ENCODE data around the gene SDHC.

SDHC gene

GRCh38 chr1:161382214-161383019 lies 68.2 kb downstream of the SDHC start (continued):
- TF ChIP-seq ZNF140 (tag by site-specific recombination; IDR thresholded peaks at IDR 0.05) (no peak), ZBTB48 (tag by site-specific recombination; IDR thresholded peaks at IDR 0.05) (0 out of 2 replicates have a peak, but pooled peaks have one; percentile 15), ZNF654 (tag by site-specific recombination; IDR thresholded peaks at IDR 0.05; ENCODE audit: low read depth) (peak; percentile 78), EGR2 (tag by site-specific recombination; IDR thresholded peaks at IDR 0.05; ENCODE audit: low read depth) (no peak), ZNF701 (tag by site-specific recombination; IDR thresholded peaks at IDR 0.05) (no peak)

DNA sequence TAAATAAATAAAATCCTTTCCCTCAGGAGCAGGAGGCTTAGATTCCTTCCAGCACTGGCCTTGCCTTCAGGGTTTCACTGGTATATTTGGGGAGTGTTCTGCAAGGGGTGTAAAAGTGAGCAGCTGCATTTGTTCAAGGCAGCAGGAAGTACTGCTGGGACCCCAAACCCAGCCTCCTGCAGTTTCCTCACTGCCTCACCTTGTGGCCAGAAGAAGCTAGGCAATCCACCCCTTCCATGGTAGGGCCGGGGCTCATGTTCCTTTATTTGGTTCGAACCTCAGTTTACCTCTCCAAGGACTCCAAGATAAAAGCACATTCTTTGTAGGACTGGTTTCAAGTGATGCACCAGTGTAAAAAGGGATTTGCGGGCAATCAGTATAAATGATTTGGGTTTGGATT lies 74.5 kb downstream of the SDHC start:
- H3K4me1 ChIP-seq (ENCODE audit: control insufficient read depth, insufficient read depth, low read length): no peaks in the 10 kb centered on the region; the same call in 1 of the 2 replicates
- TF ChIP-seq ZNF266 (tag by site-specific recombination; IDR thresholded peaks at IDR 0.05; ENCODE audit: low read depth) (no peak), ZNF530 (tag by site-specific recombination; IDR thresholded peaks at IDR 0.05; ENCODE audit: low read depth) (no peak), ZNF155 (tag by site-specific recombination; IDR thresholded peaks at IDR 0.05) (no peak), ZNF629 (tag by site-specific recombination; IDR thresholded peaks at IDR 0.05) (no peak), ZNF513 (tag by site-specific recombination; IDR thresholded peaks at IDR 0.05) (no peak), ZBTB8A (tag by site-specific recombination; IDR thresholded peaks at IDR 0.05) (no peak), OVOL3 (tag by site-specific recombination; IDR thresholded peaks at IDR 0.05) (no peak), ZNF621 (tag by site-specific recombination; IDR thresholded peaks at IDR 0.05) (no peak), ZBTB1 (tag by site-specific recombination; IDR thresholded peaks at IDR 0.05) (no peak), IKZF3 (tag by site-specific recombination; IDR thresholded peaks at IDR 0.05) (no peak), SALL2 (tag by site-specific recombination; IDR thresholded peaks at IDR 0.05; ENCODE audit: borderline replicate concordance) (no peak), ZNF24 (tag by site-specific recombination; IDR thresholded peaks at IDR 0.05) (no peak), ZNF529 (tag by site-specific recombination; IDR thresholded peaks at IDR 0.05; ENCODE audit: insufficient replicate concordance) (no peak), BCL6B (tag by site-specific recombination; IDR thresholded peaks at IDR 0.05) (no peak), ZBTB48 (tag by site-specific recombination; IDR thresholded peaks at IDR 0.05) (no peak)
- TF ChIP-seq, protein P1, sequence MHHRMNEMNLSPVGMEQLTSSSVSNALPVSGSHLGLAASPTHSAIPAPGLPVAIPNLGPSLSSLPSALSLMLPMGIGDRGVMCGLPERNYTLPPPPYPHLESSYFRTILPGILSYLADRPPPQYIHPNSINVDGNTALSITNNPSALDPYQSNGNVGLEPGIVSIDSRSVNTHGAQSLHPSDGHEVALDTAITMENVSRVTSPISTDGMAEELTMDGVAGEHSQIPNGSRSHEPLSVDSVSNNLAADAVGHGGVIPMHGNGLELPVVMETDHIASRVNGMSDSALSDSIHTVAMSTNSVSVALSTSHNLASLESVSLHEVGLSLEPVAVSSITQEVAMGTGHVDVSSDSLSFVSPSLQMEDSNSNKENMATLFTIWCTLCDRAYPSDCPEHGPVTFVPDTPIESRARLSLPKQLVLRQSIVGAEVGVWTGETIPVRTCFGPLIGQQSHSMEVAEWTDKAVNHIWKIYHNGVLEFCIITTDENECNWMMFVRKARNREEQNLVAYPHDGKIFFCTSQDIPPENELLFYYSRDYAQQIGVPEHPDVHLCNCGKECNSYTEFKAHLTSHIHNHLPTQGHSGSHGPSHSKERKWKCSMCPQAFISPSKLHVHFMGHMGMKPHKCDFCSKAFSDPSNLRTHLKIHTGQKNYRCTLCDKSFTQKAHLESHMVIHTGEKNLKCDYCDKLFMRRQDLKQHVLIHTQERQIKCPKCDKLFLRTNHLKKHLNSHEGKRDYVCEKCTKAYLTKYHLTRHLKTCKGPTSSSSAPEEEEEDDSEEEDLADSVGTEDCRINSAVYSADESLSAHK (tag by site-specific recombination; IDR thresholded peaks at IDR 0.05): no peak
- TF ChIP-seq, protein P2, sequence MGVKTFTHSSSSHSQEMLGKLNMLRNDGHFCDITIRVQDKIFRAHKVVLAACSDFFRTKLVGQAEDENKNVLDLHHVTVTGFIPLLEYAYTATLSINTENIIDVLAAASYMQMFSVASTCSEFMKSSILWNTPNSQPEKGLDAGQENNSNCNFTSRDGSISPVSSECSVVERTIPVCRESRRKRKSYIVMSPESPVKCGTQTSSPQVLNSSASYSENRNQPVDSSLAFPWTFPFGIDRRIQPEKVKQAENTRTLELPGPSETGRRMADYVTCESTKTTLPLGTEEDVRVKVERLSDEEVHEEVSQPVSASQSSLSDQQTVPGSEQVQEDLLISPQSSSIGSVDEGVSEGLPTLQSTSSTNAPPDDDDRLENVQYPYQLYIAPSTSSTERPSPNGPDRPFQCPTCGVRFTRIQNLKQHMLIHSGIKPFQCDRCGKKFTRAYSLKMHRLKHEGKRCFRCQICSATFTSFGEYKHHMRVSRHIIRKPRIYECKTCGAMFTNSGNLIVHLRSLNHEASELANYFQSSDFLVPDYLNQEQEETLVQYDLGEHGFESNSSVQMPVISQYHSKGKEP (tag by site-specific recombination; IDR thresholded peaks at IDR 0.05): no peak
- POLR2A ChIA-PET: interaction anchor here (1.5 kb wide), 1 partner anchor 163 kb away, joined by 22 read pairs; the partner anchor contains the start of gene TOMM40L
- H3K27ac ChIP-seq (ENCODE audit: extremely low read depth, low read depth, low read length): no peak overlapping the region
- no peak overlapping the region for H3K4me3 ChIP-seq (ENCODE audit: low read depth, low read length)
- CTCF ChIA-PET: interaction anchor here (0.6 to 2.2 kb wide), 2 partner anchors 51 to 163 kb away, joined by 5 to 10 read pairs; partner anchors contain the start of gene TOMM40L
- no peaks in the 10 kb centered on the region; a peak in 1 of 3 replicates for H3K36me3 ChIP-seq (ENCODE audit: control insufficient read depth in 2 of 2, insufficient read depth in 1 of 2, low read length in 2 of 2)
- no peaks in the 10 kb centered on the region for H3K9me3 ChIP-seq (ENCODE audit: control insufficient read depth, insufficient read depth, low read depth, low read length)
